A673 (cell line): ENCODE data around the gene GAK. TPM values are rescaled to one million over a fixed set of nuclear protein-coding genes. Genes with fewer than 3 reads are reported as not detected.

Source experiments
- BruUV-seq: library from RNA; stranded (reverse); fragments of 400-500 nt; replicated peaks from 2 replicates; lab custom pipeline; 2021; lab: Mats Ljungman, UMichigan
- CTCF ChIA-PET: fragments of 300-600 bp; sonication (Branson Sonifier 250); formaldehyde crosslinking; loops from one replicate; lab custom pipeline; 2022; ENCODE audit warnings: antibody characterized with exemption; lab: Charles Lee
- POLR2A ChIA-PET: fragments of 300-600 bp; sonication (Branson Sonifier 250); formaldehyde crosslinking; loops from one replicate; lab custom pipeline; 2022; ENCODE audit warnings: antibody characterized with exemption; ENCODE audit not compliant: low non-redundant PET; lab: Charles Lee
- DNase-seq: peaks from one replicate; pipeline ENCODE4 v3.0.0-alpha.2; 2015; ENCODE audit warnings: low spot score
- H3K27ac ChIP-seq: fragments of 200-600 bp; sonication (generic); 2 replicates; pipeline ENCODE4 v1.5.1; 2016; ENCODE audit warnings: mixed run types, low read depth, mild to moderate bottlenecking, mixed read lengths, antibody characterized with exemption, low read length; ENCODE audit not compliant: poor library complexity, severe bottlenecking
- H3K27me3 ChIP-seq: fragments of 200-600 bp; sonication (generic); replicated peaks from 2 replicates; pipeline ENCODE4 v1.6.1; 2017; ENCODE audit warnings: mixed run types, low read depth, mild to moderate bottlenecking, mixed read lengths, antibody characterized with exemption, low read length; ENCODE audit not compliant: insufficient read depth, poor library complexity
- H3K36me3 ChIP-seq: fragments of 200-600 bp; sonication (generic); 2 replicates; pipeline ENCODE4 v1.6.1; 2016; ENCODE audit warnings: mixed run types, mild to moderate bottlenecking, mixed read lengths, antibody characterized with exemption, low read length; ENCODE audit not compliant: insufficient read depth, poor library complexity, severe bottlenecking
- H3K4me1 ChIP-seq: fragments of 200-600 bp; sonication (generic); 2 replicates; pipeline ENCODE4 v1.6.1; 2017; ENCODE audit warnings: mixed run types, mild to moderate bottlenecking, mixed read lengths, antibody characterized with exemption, low read length; ENCODE audit not compliant: insufficient read depth, poor library complexity, severe bottlenecking
- H3K4me3 ChIP-seq: fragments of 200-600 bp; sonication (generic); 2 replicates; pipeline ENCODE4 v1.5.1; 2016; ENCODE audit warnings: low read depth, mixed run types, mild to moderate bottlenecking, mixed read lengths, low read length; ENCODE audit not compliant: poor library complexity, severe bottlenecking
- H3K9me3 ChIP-seq: fragments of 200-600 bp; sonication (generic); 2 replicates; pipeline ENCODE4 v1.6.1; 2016; ENCODE audit warnings: mixed run types, low read depth, mild to moderate bottlenecking, mixed read lengths, antibody characterized with exemption, low read length; ENCODE audit not compliant: poor library complexity, severe bottlenecking
- EZH2 ChIP-seq: fragments of 200-600 bp; sonication (generic); IDR thresholded peaks from 2 replicates; pipeline ENCODE4 v1.6.1; 2017; ENCODE audit warnings: borderline replicate concordance, low read depth, mild to moderate bottlenecking, mixed read lengths, antibody characterized with exemption, low read length; ENCODE audit not compliant: poor library complexity, severe bottlenecking
- intact Hi-C: fragments of 100-400 bp; cut with micrococcal nuclease; formaldehyde crosslinking; loops from one replicate; pipeline ENCODE4 v1.10.0; 2022; ENCODE audit not compliant: unreplicated experiment
- total RNA-seq: library from RNA; stranded (reverse); gene quantifications from 2 replicates; pipeline ENCODE4 v1.2.3, GENCODE V29; 2021
- TF ChIP-seq, protein P1 (sequence below): fragments of 300-800, 200-600 bp; sonication (generic); conservative IDR thresholded peaks from 2 replicates; pipeline ENCODE4 v1.5.1; 2017; ENCODE audit warnings: low read depth, mild to moderate bottlenecking, antibody characterized with exemption, low read length, moderate library complexity, mixed read lengths

GAK gene
- total RNA-seq, 1 experiment from 2014 or later, result 96.2 TPM

DNA sequence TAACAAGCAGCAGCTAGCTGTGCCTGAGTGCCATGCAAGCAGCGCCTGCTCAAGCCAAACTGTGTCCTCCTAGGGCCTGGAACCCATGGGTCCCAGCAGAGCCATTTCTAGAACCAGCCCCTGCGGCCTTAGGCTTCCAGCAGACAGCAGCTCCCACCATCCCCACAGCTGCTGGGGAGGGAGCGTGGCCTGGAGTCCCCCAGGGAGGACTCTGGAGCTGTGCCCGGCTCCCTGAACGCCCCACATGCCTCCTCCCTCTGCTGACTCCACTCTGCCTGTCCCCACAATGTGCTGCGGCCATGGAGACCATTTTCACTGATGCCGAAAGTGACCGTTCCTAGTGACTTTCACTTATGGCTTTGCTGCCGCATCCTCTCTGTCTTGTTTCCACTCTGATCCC lies 45.9 kb downstream of the GAK start:
- DNase-seq, result no peak
- H3K4me3 ChIP-seq, result no peak overlapping the region
- H3K9me3 ChIP-seq, result no peaks in the 10 kb centered on the region
- H3K36me3 ChIP-seq, result peaks cover 4% of the 10 kb centered on the region
- POLR2A ChIA-PET, result no interaction called here
- intact Hi-C loops, result no loop called here
- no peak overlapping the region for H3K27ac ChIP-seq
- no peaks in the 10 kb centered on the region for H3K4me1 ChIP-seq
- TF ChIP-seq, protein P1, sequence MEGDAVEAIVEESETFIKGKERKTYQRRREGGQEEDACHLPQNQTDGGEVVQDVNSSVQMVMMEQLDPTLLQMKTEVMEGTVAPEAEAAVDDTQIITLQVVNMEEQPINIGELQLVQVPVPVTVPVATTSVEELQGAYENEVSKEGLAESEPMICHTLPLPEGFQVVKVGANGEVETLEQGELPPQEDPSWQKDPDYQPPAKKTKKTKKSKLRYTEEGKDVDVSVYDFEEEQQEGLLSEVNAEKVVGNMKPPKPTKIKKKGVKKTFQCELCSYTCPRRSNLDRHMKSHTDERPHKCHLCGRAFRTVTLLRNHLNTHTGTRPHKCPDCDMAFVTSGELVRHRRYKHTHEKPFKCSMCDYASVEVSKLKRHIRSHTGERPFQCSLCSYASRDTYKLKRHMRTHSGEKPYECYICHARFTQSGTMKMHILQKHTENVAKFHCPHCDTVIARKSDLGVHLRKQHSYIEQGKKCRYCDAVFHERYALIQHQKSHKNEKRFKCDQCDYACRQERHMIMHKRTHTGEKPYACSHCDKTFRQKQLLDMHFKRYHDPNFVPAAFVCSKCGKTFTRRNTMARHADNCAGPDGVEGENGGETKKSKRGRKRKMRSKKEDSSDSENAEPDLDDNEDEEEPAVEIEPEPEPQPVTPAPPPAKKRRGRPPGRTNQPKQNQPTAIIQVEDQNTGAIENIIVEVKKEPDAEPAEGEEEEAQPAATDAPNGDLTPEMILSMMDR, result no peak
- no peak for TF ChIP-seq EZH2
- H3K27me3 ChIP-seq, result no peaks in the 10 kb centered on the region
- BruUV-seq, result no TSS peak
- CTCF ChIA-PET, result no interaction called here

DNA sequence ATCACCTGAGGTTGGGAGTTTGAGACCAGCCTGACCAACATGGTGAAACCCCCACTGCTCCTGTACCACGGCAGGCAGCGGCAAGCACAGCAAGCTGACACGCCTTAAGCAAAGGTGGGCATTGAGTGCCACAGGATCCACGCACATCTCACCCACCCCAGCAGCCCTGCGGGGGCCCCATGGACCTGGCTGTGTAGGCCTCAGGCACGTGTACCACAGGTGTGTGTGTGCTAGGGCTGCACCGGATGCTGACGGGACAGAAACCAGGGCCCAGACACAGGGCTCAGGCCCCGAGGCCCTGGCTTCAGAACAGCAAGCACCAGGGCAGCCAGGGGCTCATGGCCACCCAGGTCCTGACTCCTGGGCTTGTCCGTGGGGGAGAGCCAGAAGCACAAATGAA lies 46.8 kb downstream of the GAK start:
- no peak overlapping the region for H3K27ac ChIP-seq
- no peaks in the 10 kb centered on the region for H3K9me3 ChIP-seq
- H3K36me3 ChIP-seq, result peaks cover 4% of the 10 kb centered on the region
- H3K4me1 ChIP-seq, result no peaks in the 10 kb centered on the region
- DNase-seq, result no peak
- TF ChIP-seq, protein P1, result no peak
- ChIA-PET CTCF (no interaction called here), POLR2A (no interaction called here)
- BruUV-seq, result no TSS peak
- no peak overlapping the region for H3K4me3 ChIP-seq
- intact Hi-C loops, result no loop called here
- H3K27me3 ChIP-seq, result no peaks in the 10 kb centered on the region

DNA sequence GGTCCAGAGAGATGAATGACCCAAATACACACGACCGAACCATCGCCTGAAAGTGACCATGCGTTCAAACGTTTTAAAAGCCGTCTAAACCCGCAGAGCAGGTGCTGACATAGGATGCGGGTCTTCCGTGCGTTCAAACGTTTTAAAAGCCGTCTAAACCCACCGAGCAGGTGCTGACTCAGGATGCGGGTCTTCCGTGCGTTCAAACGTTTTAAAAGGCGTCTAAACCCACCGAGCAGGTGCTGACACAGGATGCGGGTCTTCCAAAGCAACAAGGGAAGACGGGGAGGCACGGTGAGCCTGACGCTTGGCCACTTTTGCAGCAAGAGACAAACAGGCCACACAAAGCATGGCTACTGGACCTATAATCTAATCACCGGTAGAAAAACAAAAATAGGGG lies 47.2 kb downstream of the GAK start:
- CTCF ChIA-PET, result no interaction called here
- no peak overlapping the region for H3K4me3 ChIP-seq
- intact Hi-C loops, result no loop called here
- no peak for DNase-seq
- H3K27ac ChIP-seq, result no peak overlapping the region
- POLR2A ChIA-PET, result no interaction called here
- no TSS peak for BruUV-seq
- peaks cover 4% of the 10 kb centered on the region for H3K36me3 ChIP-seq
- H3K4me1 ChIP-seq, result no peaks in the 10 kb centered on the region
- TF ChIP-seq, protein P1, result no peak
- TF ChIP-seq EZH2, result no peak
- H3K9me3 ChIP-seq, result no peaks in the 10 kb centered on the region
- H3K27me3 ChIP-seq, result no peaks in the 10 kb centered on the region
